IMR-90 (cell line): Measurements from ENCODE around the gene PSMD1. TPM values are rescaled to one million over a fixed set of nuclear protein-coding genes. Genes with fewer than 3 reads are reported as not detected.

Source experiments
- ATAC-seq: fragments of 200-7000 bp; cut with Tn5 transposase; 2 replicates; pipeline ENCODE4 v1.9.1; 2020; ENCODE audit warnings: low read depth, mild to moderate bottlenecking, moderate library complexity
- BruUV-seq: library from RNA; stranded (reverse); fragments of 400-500 nt; replicated peaks from 2 replicates; lab custom pipeline; 2021; lab: Mats Ljungman, UMichigan
- CTCF ChIA-PET: fragments of 300-600 bp; formaldehyde crosslinking; extraction: SDS; loops from one replicate; lab custom pipeline; 2021; ENCODE audit warnings: antibody characterized with exemption; lab: Yijun Ruan, JAX
- POLR2A ChIA-PET: fragments of 300-600 bp; sonication (Branson Sonifier 250); formaldehyde crosslinking; loops from one replicate; lab custom pipeline; 2022; ENCODE audit warnings: antibody characterized with exemption; ENCODE audit not compliant: unreplicated experiment; lab: Charles Lee
- DNase-seq: peaks from one replicate; pipeline ENCODE4 v3.0.0; 2013
- H2AFZ ChIP-seq: replicated peaks from 2 replicates; pipeline ENCODE3; 2013; ENCODE audit warnings: low read length, mild to moderate bottlenecking; ENCODE audit not compliant: poor library complexity
- H2AK5ac ChIP-seq: 2 replicates; pipeline ENCODE4 v1.6.1; 2013; ENCODE audit warnings: low read depth, low read length, inconsistent platforms
- H2AK9ac ChIP-seq: replicated peaks from 2 replicates; pipeline ENCODE3; 2013; ENCODE audit warnings: mild to moderate bottlenecking, low read depth, low read length, moderate library complexity; ENCODE audit not compliant: poor library complexity
- H2BK120ac ChIP-seq: 2 replicates; pipeline ENCODE4 v1.6.1; 2013; ENCODE audit warnings: low read depth, low read length, inconsistent platforms
- H2BK15ac ChIP-seq: 3 replicates; pipeline ENCODE4 v1.6.1; 2013; ENCODE audit warnings: low read depth, low read length, inconsistent platforms
- H2BK20ac ChIP-seq: 2 replicates; pipeline ENCODE4 v1.6.1; 2013; ENCODE audit warnings: low read depth, mild to moderate bottlenecking, inconsistent platforms, low read length, moderate library complexity
- H2BK5ac ChIP-seq: 2 replicates; pipeline ENCODE4 v1.6.1; 2013; ENCODE audit warnings: mild to moderate bottlenecking, low read depth, low read length, inconsistent platforms; ENCODE audit not compliant: poor library complexity, severe bottlenecking
- H3K14ac ChIP-seq: replicated peaks from 2 replicates; pipeline ENCODE4 v1.6.1; 2013; ENCODE audit warnings: low read depth, low read length, inconsistent platforms
- H3K18ac ChIP-seq: 2 replicates; pipeline ENCODE4 v1.6.1; 2013; ENCODE audit warnings: low read depth, low read length, control low read depth
- H3K23ac ChIP-seq: 2 replicates; pipeline ENCODE4 v1.6.1; 2013; ENCODE audit warnings: low read depth, low read length, inconsistent platforms
- H3K27ac ChIP-seq: 2 replicates; pipeline ENCODE4 v1.5.1; 2013; ENCODE audit warnings: mild to moderate bottlenecking, control low read depth, low read length; ENCODE audit not compliant: insufficient read depth
- H3K27me3 ChIP-seq: 2 replicates; pipeline ENCODE4 v1.6.1; 2013; ENCODE audit warnings: low read length; ENCODE audit not compliant: control insufficient read depth, insufficient read depth
- H3K36me3 ChIP-seq: 2 replicates; pipeline ENCODE4 v1.6.1; 2013; ENCODE audit warnings: low read length, mixed read lengths; ENCODE audit not compliant: control insufficient read depth, insufficient read depth
- H3K4ac ChIP-seq: 2 replicates; pipeline ENCODE4 v1.6.1; 2013; ENCODE audit warnings: low read depth, low read length, inconsistent platforms
- H3K4me1 ChIP-seq: 2 replicates; pipeline ENCODE4 v1.6.1; 2013; ENCODE audit warnings: low read length, mixed read lengths; ENCODE audit not compliant: control insufficient read depth, insufficient read depth
- H3K4me2 ChIP-seq: 2 replicates; pipeline ENCODE4 v1.6.1; 2013; ENCODE audit warnings: low read depth, mild to moderate bottlenecking, control low read depth, low read length, moderate library complexity
- H3K4me3 ChIP-seq: 2 replicates; pipeline ENCODE4 v1.5.1; 2013; ENCODE audit warnings: low read depth, mild to moderate bottlenecking, control low read depth, low read length, moderate library complexity; ENCODE audit not compliant: insufficient read depth
- H3K56ac ChIP-seq: 2 replicates; pipeline ENCODE4 v1.6.1; 2013; ENCODE audit warnings: low read length, inconsistent platforms; ENCODE audit not compliant: insufficient read depth; ENCODE audit errors: extremely low read depth
- H3K79me1 ChIP-seq, 2 experiments: 2 replicates each; pipeline ENCODE4 v1.6.1; 2013; ENCODE audit warnings: low read length in 2 of 2, inconsistent platforms in 1 of 2, low read depth in 1 of 2
- H3K9ac ChIP-seq: 2 replicates; pipeline ENCODE4 v1.6.1; 2013; ENCODE audit warnings: low read depth, low read length, control low read depth
- H3K9me1 ChIP-seq: 2 replicates; pipeline ENCODE4 v1.6.1; 2013; ENCODE audit warnings: low read length, inconsistent platforms; ENCODE audit not compliant: insufficient read depth
- H3K9me3 ChIP-seq: 2 replicates; pipeline ENCODE4 v1.6.1; 2013; ENCODE audit warnings: low read length; ENCODE audit not compliant: control insufficient read depth, insufficient read depth
- H4K20me1 ChIP-seq: 2 replicates; pipeline ENCODE4 v1.6.1; 2013; ENCODE audit warnings: low read length, inconsistent platforms; ENCODE audit not compliant: insufficient read depth
- H4K5ac ChIP-seq: 2 replicates; pipeline ENCODE4 v1.6.1; 2013; ENCODE audit warnings: mild to moderate bottlenecking, low read depth, low read length, control low read depth
- H4K8ac ChIP-seq, 2 experiments: 2 replicates each; pipeline ENCODE4 v1.6.1; 2013; ENCODE audit warnings: low read depth in 2 of 2, low read length in 2 of 2, control low read depth in 1 of 2, inconsistent platforms in 1 of 2
- H4K91ac ChIP-seq: 2 replicates; pipeline ENCODE4 v1.6.1; 2013; ENCODE audit warnings: low read depth, low read length, inconsistent platforms; ENCODE audit not compliant: insufficient read depth
- BHLHE40 ChIP-seq: fragments of 150-350 bp; IDR thresholded peaks from 2 replicates; pipeline ENCODE4 v1.6.1; 2016; ENCODE audit warnings: mild to moderate bottlenecking, low read depth, low read length
- CTCF ChIP-seq: conservative IDR thresholded peaks from 2 replicates; pipeline ENCODE4 v1.5.1; 2012; ENCODE audit warnings: mild to moderate bottlenecking, low read depth, low read length, improper control_type of control experiment
- ELK1 ChIP-seq: fragments of 150-350 bp; IDR thresholded peaks from 2 replicates; pipeline ENCODE4 v1.6.1; 2016; ENCODE audit warnings: low read depth, mild to moderate bottlenecking, low read length, moderate library complexity, borderline replicate concordance
- WGBS, 2 experiments: methylation state at CpG; one replicate each; pipeline versions ENCODE4 v1.1.5 to v1.1.7; 2013; ENCODE audit warnings: missing lambda C conversion rate in 2 of 2; ENCODE audit not compliant: insufficient read length in 1 of 2; ENCODE audit errors: extremely low coverage in 2 of 2; 5-methylcytosine and 5-hydroxymethylcytosine counted together
- dilution Hi-C: fragments of 300-500 bp; cut with HindIII; formaldehyde crosslinking; loops from one replicate; pipeline ENCODE4 v1.14.3; 2018; ENCODE audit warnings: low sequenced_read_pairs; ENCODE audit not compliant: unreplicated experiment
- in situ Hi-C: fragments of 300-500 bp; cut with MboI; formaldehyde crosslinking; loops from 3 replicates; pipeline ENCODE4 v1.14.3; 2019; ENCODE audit warnings: low sequenced_read_pairs, inconsistent platforms, mixed read lengths
- intact Hi-C: fragments of 100-400 bp; cut with micrococcal nuclease; formaldehyde crosslinking; loops from 2 replicates; pipeline ENCODE4 v1.10.0; 2022
- polyA plus RNA-seq, 3 experiments: library from polyadenylated mRNA; depleted of rRNA; stranded (reverse); fragments of >200 nt; gene quantifications; 2 replicates each; pipeline ENCODE4 v1.2.3, GENCODE V29; 2012; ENCODE audit warnings: low replicate concordance in 1 of 3
- total RNA-seq: library from RNA; depleted of rRNA; stranded (reverse); fragments of >200 nt; gene quantifications from 2 replicates; pipeline ENCODE4 v1.2.3, GENCODE V29; 2012

Gene PSMD1
- total and polyA plus RNA-seq, 2 of the 4 experiments (the other 2 are of a cell fraction) = 89.8 to 181 TPM

GRCh38 chr2:231047923-231048915, 8.4 kb upstream of the PSMD1 start:
- H2BK20ac ChIP-seq = no peak overlapping the region
- no peaks in the 10 kb centered on the region for H3K79me1 ChIP-seq
- 0 out of 2 replicates have a peak, but pooled peaks cover 5% of the 10 kb centered on the region for H3K9me1 ChIP-seq
- H3K4me1 ChIP-seq = no peaks in the 10 kb centered on the region
- H4K5ac ChIP-seq = no peak overlapping the region
- H2BK5ac ChIP-seq = no peak overlapping the region
- no TSS peak for BruUV-seq
- no peaks in the 10 kb centered on the region for H4K20me1 ChIP-seq
- no peak overlapping the region for H3K4ac ChIP-seq
- 83% methylated on average over 4 of the region's 10 CpGs; no CpG with 5 or more reads in 1 of the 2 experiments for WGBS, 2 experiments
- no peak overlapping the region for H3K4me2 ChIP-seq
- H3K36me3 ChIP-seq = no peaks in the 10 kb centered on the region
- H2AK5ac ChIP-seq = no peak overlapping the region
- no peak overlapping the region for H3K9ac ChIP-seq
- DNase-seq (no peak), ATAC-seq (no peak)
- no peak overlapping the region for H2BK15ac ChIP-seq
- H2AK9ac ChIP-seq = no peak overlapping the region
- no peak overlapping the region for H3K18ac ChIP-seq
- ChIA-PET POLR2A (no interaction called here), CTCF (no interaction called here)
- intact Hi-C loops = no loop called here
- no peak overlapping the region for H3K23ac ChIP-seq
- no peak overlapping the region for H2AFZ ChIP-seq
- in situ Hi-C loops = no loop called here
- no peaks in the 10 kb centered on the region for H3K9me3 ChIP-seq
- no peak overlapping the region for H3K56ac ChIP-seq
- H4K91ac ChIP-seq = no peak overlapping the region
- H2BK120ac ChIP-seq = no peak overlapping the region
- H3K27ac ChIP-seq = no peak overlapping the region
- H4K8ac ChIP-seq = no peak overlapping the region
- peaks cover 36% of the 10 kb centered on the region for H3K27me3 ChIP-seq
- H3K4me3 ChIP-seq = no peak overlapping the region
- dilution Hi-C loops = no loop called here
- TF ChIP-seq ELK1 (no peak), CTCF (no peak), BHLHE40 (no peak)
- H3K14ac ChIP-seq = no peak overlapping the region
